Liver (tissue), 9 donors: ENCODE data around the gene USH1G. TPM values are rescaled to one million over a fixed set of nuclear protein-coding genes. Genes with fewer than 3 reads are reported as not detected.

Experiments used
- DNase-seq: peaks from one replicate; pipeline ENCODE4 v3.0.0-alpha.2; 2017; ENCODE audit warnings: low spot score
- H3K27ac ChIP-seq, 2 donors: one replicate each; pipeline ENCODE4 v1.7.0; 2013; ENCODE audit warnings: inconsistent platforms in 2 of 2, low read length in 2 of 2, control low read depth in 1 of 2, low read depth in 1 of 2, mild to moderate bottlenecking in 1 of 2
- H3K27me3 ChIP-seq, 4 donors: one replicate each; pipeline versions ENCODE4 v1.6.1 to v1.7.0; 2013; ENCODE audit warnings: low read length in 3 of 4, inconsistent platforms in 1 of 4, mild to moderate bottlenecking in 1 of 4, moderate library complexity in 1 of 4; ENCODE audit not compliant: control insufficient read depth in 4 of 4, insufficient read depth in 4 of 4
- H3K36me3 ChIP-seq, 4 donors: one replicate each; pipeline versions ENCODE4 v1.6.1 to v1.7.0; 2013; ENCODE audit warnings: low read length in 3 of 4, mild to moderate bottlenecking in 3 of 4, low read depth in 1 of 4, moderate library complexity in 1 of 4; ENCODE audit not compliant: control insufficient read depth in 4 of 4, insufficient read depth in 3 of 4
- H3K4me1 ChIP-seq, 4 donors: one replicate each; pipeline versions ENCODE4 v1.6.1 to v1.7.0; 2013; ENCODE audit warnings: low read length in 3 of 4, mild to moderate bottlenecking in 3 of 4, moderate library complexity in 1 of 4; ENCODE audit not compliant: control insufficient read depth in 4 of 4, insufficient read depth in 4 of 4
- H3K4me3 ChIP-seq, 3 donors: one replicate each; pipeline versions ENCODE4 v1.6.1 to v1.7.0; 2013; ENCODE audit warnings: low read length in 3 of 3, control low read depth in 1 of 3, low read depth in 1 of 3, mild to moderate bottlenecking in 1 of 3
- H3K9ac ChIP-seq, 2 donors: one replicate each; pipeline ENCODE4 v1.7.0; 2013; ENCODE audit warnings: low read length in 2 of 2, mild to moderate bottlenecking in 2 of 2, moderate library complexity in 2 of 2, control low read depth in 1 of 2, low read depth in 1 of 2
- H3K9me3 ChIP-seq, 4 donors: one replicate each; pipeline versions ENCODE4 v1.6.1 to v1.7.0; 2013; ENCODE audit warnings: low read length in 3 of 4; ENCODE audit not compliant: control insufficient read depth in 4 of 4
- ATF3 ChIP-seq: IDR thresholded peaks from 2 replicates; pipeline ENCODE4 v1.6.1; 2016; ENCODE audit warnings: antibody characterized with exemption
- CTCF ChIP-seq: fragments of 150-350 bp; IDR thresholded peaks from 2 replicates; pipeline ENCODE4 v1.5.1; 2017; ENCODE audit warnings: improper control_type of control experiment, low read depth, low read length; ENCODE audit not compliant: missing input control
- EGR1 ChIP-seq, 2 donors: IDR thresholded peaks; 2 replicates each; pipeline ENCODE4 v1.6.1; 2016 to 2018; ENCODE audit warnings: antibody characterized with exemption in 2 of 2, low read depth in 2 of 2
- FOXA1 ChIP-seq: IDR thresholded peaks from 2 replicates; pipeline ENCODE4 v1.6.1; 2016; ENCODE audit warnings: antibody characterized with exemption
- FOXA2 ChIP-seq: IDR thresholded peaks from 2 replicates; pipeline ENCODE4 v1.6.1; 2016; ENCODE audit warnings: antibody characterized with exemption
- GABPA ChIP-seq, 2 donors: IDR thresholded peaks in 1 of 2; conservative IDR thresholded peaks in 1 of 2; 2 replicates each; pipeline ENCODE4 v1.6.1; 2016; ENCODE audit warnings: antibody characterized with exemption in 2 of 2, mild to moderate bottlenecking in 1 of 2, moderate library complexity in 1 of 2
- HNF4A ChIP-seq, 2 donors: conservative IDR thresholded peaks; 2 replicates each; pipeline ENCODE4 v1.6.1; 2016; ENCODE audit warnings: antibody characterized with exemption in 2 of 2, mild to moderate bottlenecking in 2 of 2
- HNF4G ChIP-seq: IDR thresholded peaks from 2 replicates; pipeline ENCODE4 v1.6.1; 2016; ENCODE audit warnings: antibody characterized with exemption
- JUND ChIP-seq, 2 donors: IDR thresholded peaks; 2 replicates each; pipeline ENCODE4 v1.6.1; 2016; ENCODE audit warnings: antibody characterized with exemption in 2 of 2
- MAX ChIP-seq: IDR thresholded peaks from 2 replicates; pipeline ENCODE4 v1.6.1; 2016; ENCODE audit warnings: antibody characterized with exemption
- NR2F2 ChIP-seq: IDR thresholded peaks from 2 replicates; pipeline ENCODE4 v1.6.1; 2016; ENCODE audit warnings: antibody characterized with exemption
- RAD21 ChIP-seq, 2 donors: IDR thresholded peaks; 2 replicates each; pipeline ENCODE4 v1.6.1; 2016; ENCODE audit warnings: antibody characterized with exemption in 2 of 2, mild to moderate bottlenecking in 2 of 2
- REST ChIP-seq: IDR thresholded peaks from 2 replicates; pipeline ENCODE4 v1.6.1; 2016; ENCODE audit warnings: antibody characterized with exemption, mild to moderate bottlenecking
- RXRA ChIP-seq, 2 donors: IDR thresholded peaks; 2 replicates each; pipeline ENCODE4 v1.6.1; 2017 to 2018; ENCODE audit warnings: antibody characterized with exemption in 2 of 2, mild to moderate bottlenecking in 1 of 2
- SP1 ChIP-seq: IDR thresholded peaks from 2 replicates; pipeline ENCODE4 v1.6.1; 2018; ENCODE audit warnings: antibody characterized with exemption, mild to moderate bottlenecking
- TAF1 ChIP-seq: conservative IDR thresholded peaks from 2 replicates; pipeline ENCODE4 v1.6.1; 2016; ENCODE audit warnings: antibody characterized with exemption, mild to moderate bottlenecking
- YY1 ChIP-seq: IDR thresholded peaks from 2 replicates; pipeline ENCODE4 v1.6.1; 2016; ENCODE audit warnings: antibody characterized with exemption, mild to moderate bottlenecking
- ZBTB33 ChIP-seq: IDR thresholded peaks from 2 replicates; pipeline ENCODE4 v1.6.1; 2016; ENCODE audit warnings: antibody characterized with exemption
- WGBS: extraction: QIAGEN DNeasy Blood & Tissue Kit; methylation state at CpG from one replicate; pipeline ENCODE4 v1.1.7; 2013; 5-methylcytosine and 5-hydroxymethylcytosine counted together
- polyA plus RNA-seq, 2 donors: library from polyadenylated mRNA; stranded (reverse) in 1 of 2; unstranded in 1 of 2; fragments of 200-250 nt in 1 of 2; fragments of >200 nt in 1 of 2; fragmentation: Nextera tagmentation in 1 of 2; extraction: Ambion mirVana in 1 of 2; gene quantifications; one replicate each; pipeline versions ENCODE4 v1.2.1 to v1.2.3, GENCODE V29; 2013 to 2015
- total RNA-seq, 2 donors: library from RNA; depleted of rRNA; stranded (reverse); fragments of >200 nt; gene quantifications; one replicate each; pipeline ENCODE4 v1.2.3, GENCODE V29; 2014
- donor health status: healthy.
- donor health status: healthy.
- donor health status: healthy.
- donor health status: healthy.
- donor health status: healthy.

The USH1G gene
- total and polyA plus RNA-seq, 4 donors = under 0.01 TPM; not detected in 3

- H3K4me1 ChIP-seq = peaks cover 0 to 3% (median 1%) of the 10 kb centered on the region in 4 donors
- peaks cover 0 to 2% (median 1%) of the 10 kb centered on the region in 4 donors for H3K36me3 ChIP-seq
- no peak for TF ChIP-seq GABPA (IDR thresholded peaks at IDR 0.05 in 1 of 2, conservative IDR thresholded peaks at IDR 0.05 in 1 of 2)
- TF ChIP-seq FOXA2 = no peak
- TF ChIP-seq MAX = no peak
- TF ChIP-seq CTCF = peak; percentile 43
- no peak for TF ChIP-seq HNF4A (conservative IDR thresholded peaks at IDR 0.05)
- no peak for TF ChIP-seq ZBTB33
- no peak for TF ChIP-seq FOXA1
- TF ChIP-seq REST = no peak
- no peak for TF ChIP-seq YY1
- TF ChIP-seq RAD21 (IDR thresholded peaks at IDR 0.05) = peak; percentile 43 to 65
- TF ChIP-seq ATF3 = no peak
- TF ChIP-seq RXRA (IDR thresholded peaks at IDR 0.05) = no peak
- no peak for TF ChIP-seq EGR1 (IDR thresholded peaks at IDR 0.05; ENCODE audit: low read depth in 2 of 2)
- TF ChIP-seq HNF4G = no peak
- no peak for TF ChIP-seq SP1
- TF ChIP-seq JUND (IDR thresholded peaks at IDR 0.05) = no peak
- no peak for TF ChIP-seq TAF1
- TF ChIP-seq NR2F2 = no peak
- H3K27ac ChIP-seq = no peak overlapping the region
- H3K4me3 ChIP-seq = no peak overlapping the region
- no peak overlapping the region for H3K9ac ChIP-seq
- H3K27me3 ChIP-seq = no peaks in the 10 kb centered on the region
- H3K9me3 ChIP-seq = no peaks in the 10 kb centered on the region
- WGBS = 41% methylated on average over 19 of the region's 19 CpGs
- DNase-seq = peak; percentile 59
These were observed 37.7 kb upstream of the USH1G start for GRCh38 chr17:74960570-74961342.
